Natural killer cell (primary cell): Measurements from ENCODE around the gene PSPN. TPM values are rescaled to one million over a fixed set of nuclear protein-coding genes. Genes with fewer than 3 reads are reported as not detected.

ENCODE experiments used
- ATAC-seq, 3 donors: fragments of 150-1000 bp in 2 of 3; fragments of 200-7000 bp in 1 of 3; cut with Tn5 transposase; 1 replicate in 1 of 3; 2 replicates in 2 of 3; pipeline ENCODE4 v1.10.0; 2021; ENCODE audit warnings: mild to moderate bottlenecking in 2 of 3, moderate library complexity in 2 of 3
- DNase-seq, 2 donors: peaks; one replicate each; pipeline versions ENCODE4 v3.0.0 to v3.0.0-alpha.2; 2013 to 2021; ENCODE audit warnings: mixed read lengths in 1 of 2
- H3K27ac ChIP-seq: one replicate; pipeline ENCODE4 v1.5.1; 2013; ENCODE audit warnings: mild to moderate bottlenecking, low read length
- H3K27me3 ChIP-seq: one replicate; pipeline ENCODE4 v1.6.1; 2013; ENCODE audit warnings: low read length; ENCODE audit not compliant: control insufficient read depth, insufficient read depth
- H3K36me3 ChIP-seq: one replicate; pipeline ENCODE4 v1.6.1; 2013; ENCODE audit warnings: low read length; ENCODE audit not compliant: control insufficient read depth, insufficient read depth
- H3K4me1 ChIP-seq: one replicate; pipeline ENCODE4 v1.6.1; 2013; ENCODE audit warnings: low read length; ENCODE audit not compliant: control insufficient read depth, insufficient read depth
- H3K4me3 ChIP-seq: one replicate; pipeline ENCODE4 v1.5.1; 2013; ENCODE audit warnings: low read length
- H3K9me3 ChIP-seq: one replicate; pipeline ENCODE4 v1.6.1; 2013; ENCODE audit warnings: low read length; ENCODE audit not compliant: control insufficient read depth, insufficient read depth
- H3K27ac Mint-ChIP-seq, 2 donors: one replicate each; pipeline ENCODE4 v1.8.0; 2022; ENCODE audit warnings: mild to moderate bottlenecking in 2 of 2, mixed read lengths in 2 of 2, moderate library complexity in 1 of 2
- H3K27me3 Mint-ChIP-seq, 2 donors: one replicate each; pipeline ENCODE4 v1.8.0; 2022; ENCODE audit warnings: low read depth in 2 of 2, mixed read lengths in 2 of 2
- H3K36me3 Mint-ChIP-seq: one replicate; pipeline ENCODE4 v1.8.0; 2022; ENCODE audit warnings: mixed read lengths
- H3K4me1 Mint-ChIP-seq, 2 donors: one replicate each; pipeline ENCODE4 v1.8.0; 2022; ENCODE audit warnings: mixed read lengths in 2 of 2
- H3K4me3 Mint-ChIP-seq: one replicate; pipeline ENCODE4 v1.8.0; 2022; ENCODE audit warnings: mild to moderate bottlenecking, moderate library complexity, mixed read lengths
- H3K9me3 Mint-ChIP-seq, 2 donors: one replicate each; pipeline ENCODE4 v1.8.0; 2022; ENCODE audit warnings: mixed read lengths in 2 of 2
- WGBS: methylation state at CpG from one replicate; pipeline ENCODE4 v1.1.7; 2013; ENCODE audit warnings: missing lambda C conversion rate; ENCODE audit not compliant: insufficient coverage; 5-methylcytosine and 5-hydroxymethylcytosine counted together
- intact Hi-C: fragments of 100-400 bp; cut with micrococcal nuclease; formaldehyde crosslinking; loops from one replicate; pipeline ENCODE4 v1.14.2; 2022
- total RNA-seq, 4 donors: library from RNA; stranded (reverse); fragments of 120-200 nt in 1 of 4; gene quantifications; one replicate each; pipeline versions ENCODE4 v1.2.3 to v1.2.4, GENCODE V29; 2013 to 2022
- TF ChIP-seq, protein P1 (sequence below): fragments of 200-600 bp; IDR thresholded peaks from one replicate; pipeline ENCODE4 v1.8.0; 2022; ENCODE audit warnings: antibody characterized with exemption

Gene PSPN
- total RNA-seq, 3 donors from 2014 or later (not counting 1 experiment from before 2014, with no cell fraction given) = 0.82 to 1.1 (median 1.0) TPM

DNA sequence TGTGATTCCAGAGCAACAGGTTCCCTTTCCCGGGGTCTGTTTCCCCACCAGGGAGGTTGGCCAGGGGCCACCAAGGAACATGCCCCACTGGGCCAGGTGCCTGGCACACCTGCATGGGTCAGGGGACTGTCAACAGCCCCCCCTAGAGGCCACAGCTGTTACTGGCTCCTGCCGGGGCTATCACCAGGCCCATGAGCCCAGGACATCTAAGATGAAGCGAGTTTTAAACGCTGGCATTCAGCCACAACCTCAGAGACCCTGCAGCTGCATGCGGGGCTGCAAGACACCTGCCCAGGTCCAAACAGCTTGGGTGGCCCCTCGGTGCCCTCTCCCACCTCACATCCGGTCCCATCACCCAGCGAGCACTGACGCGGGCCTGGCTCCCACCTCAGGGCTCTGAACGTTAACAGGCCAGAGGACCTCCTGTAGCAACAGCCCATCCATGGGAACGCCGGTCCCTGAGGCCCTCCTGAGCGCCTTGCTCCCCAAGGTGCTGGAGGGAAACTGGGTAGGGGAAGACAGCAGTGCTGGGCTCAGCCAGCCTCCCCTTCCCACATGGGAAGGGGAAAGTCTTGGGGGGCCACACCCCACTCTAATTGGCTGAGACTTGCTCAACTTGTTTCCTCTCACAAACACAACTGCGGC lies 36.8 kb upstream of the PSPN start:
- H3K4me1 ChIP-seq = no peaks in the 10 kb centered on the region
- H3K36me3 ChIP-seq = peaks cover 33% of the 10 kb centered on the region
- H3K27ac ChIP-seq = no peak overlapping the region
- no peaks in the 10 kb centered on the region for H3K27me3 Mint-ChIP-seq
- 83% methylated on average over 14 of the region's 15 CpGs for WGBS
- intact Hi-C loops = no loop called here
- H3K36me3 Mint-ChIP-seq = no peaks in the 10 kb centered on the region
- no peaks in the 10 kb centered on the region for H3K27me3 ChIP-seq
- no peak overlapping the region for H3K27ac Mint-ChIP-seq
- TF ChIP-seq, protein P1, sequence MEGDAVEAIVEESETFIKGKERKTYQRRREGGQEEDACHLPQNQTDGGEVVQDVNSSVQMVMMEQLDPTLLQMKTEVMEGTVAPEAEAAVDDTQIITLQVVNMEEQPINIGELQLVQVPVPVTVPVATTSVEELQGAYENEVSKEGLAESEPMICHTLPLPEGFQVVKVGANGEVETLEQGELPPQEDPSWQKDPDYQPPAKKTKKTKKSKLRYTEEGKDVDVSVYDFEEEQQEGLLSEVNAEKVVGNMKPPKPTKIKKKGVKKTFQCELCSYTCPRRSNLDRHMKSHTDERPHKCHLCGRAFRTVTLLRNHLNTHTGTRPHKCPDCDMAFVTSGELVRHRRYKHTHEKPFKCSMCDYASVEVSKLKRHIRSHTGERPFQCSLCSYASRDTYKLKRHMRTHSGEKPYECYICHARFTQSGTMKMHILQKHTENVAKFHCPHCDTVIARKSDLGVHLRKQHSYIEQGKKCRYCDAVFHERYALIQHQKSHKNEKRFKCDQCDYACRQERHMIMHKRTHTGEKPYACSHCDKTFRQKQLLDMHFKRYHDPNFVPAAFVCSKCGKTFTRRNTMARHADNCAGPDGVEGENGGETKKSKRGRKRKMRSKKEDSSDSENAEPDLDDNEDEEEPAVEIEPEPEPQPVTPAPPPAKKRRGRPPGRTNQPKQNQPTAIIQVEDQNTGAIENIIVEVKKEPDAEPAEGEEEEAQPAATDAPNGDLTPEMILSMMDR = peak; percentile 40
- no peak overlapping the region for H3K4me3 Mint-ChIP-seq
- DNase-seq (peak in 1 of 2 donors; percentile 72), ATAC-seq (peak; percentile 45 to 70 (median 61))
- no peaks in the 10 kb centered on the region for H3K9me3 Mint-ChIP-seq
- H3K4me1 Mint-ChIP-seq = no peaks in the 10 kb centered on the region
- H3K4me3 ChIP-seq = no peak overlapping the region
- no peaks in the 10 kb centered on the region for H3K9me3 ChIP-seq

DNA sequence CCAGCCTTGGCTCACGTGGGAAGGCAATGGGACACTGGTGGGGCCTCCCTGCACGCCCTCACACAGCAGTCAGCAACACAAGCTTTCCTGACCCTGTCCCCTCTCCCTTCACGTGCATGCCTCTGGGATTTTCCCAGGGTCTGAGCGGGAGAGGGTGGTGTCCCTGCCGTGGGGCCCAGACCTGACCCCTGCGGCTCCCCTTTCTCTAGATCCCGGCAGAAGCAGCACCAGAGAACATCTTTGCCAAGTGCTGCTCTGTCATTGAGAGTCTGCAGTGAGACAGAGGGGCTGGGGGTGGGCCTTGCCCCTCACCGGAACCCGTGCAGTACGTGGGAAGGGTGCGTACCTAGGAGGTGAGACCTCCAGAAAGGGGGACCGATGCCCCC lies 36.3 kb upstream of the PSPN start:
- ATAC-seq (no peak), DNase-seq (no peak)
- Mint-ChIP-seq H3K4me1 (no peaks in the 10 kb centered on the region), H3K4me3 (no peak overlapping the region), H3K36me3 (no peaks in the 10 kb centered on the region), H3K27ac (no peak overlapping the region), H3K27me3 (no peaks in the 10 kb centered on the region), H3K9me3 (no peaks in the 10 kb centered on the region)
- H3K27me3 ChIP-seq = no peaks in the 10 kb centered on the region
- TF ChIP-seq, protein P1 = no peak
- H3K4me1 ChIP-seq = no peaks in the 10 kb centered on the region
- intact Hi-C loops = no loop called here
- H3K27ac ChIP-seq = no peak overlapping the region
- 94% methylated on average over 12 of the region's 12 CpGs for WGBS
- no peak overlapping the region for H3K4me3 ChIP-seq
- no peaks in the 10 kb centered on the region for H3K9me3 ChIP-seq
- H3K36me3 ChIP-seq = peaks cover 28% of the 10 kb centered on the region

DNA sequence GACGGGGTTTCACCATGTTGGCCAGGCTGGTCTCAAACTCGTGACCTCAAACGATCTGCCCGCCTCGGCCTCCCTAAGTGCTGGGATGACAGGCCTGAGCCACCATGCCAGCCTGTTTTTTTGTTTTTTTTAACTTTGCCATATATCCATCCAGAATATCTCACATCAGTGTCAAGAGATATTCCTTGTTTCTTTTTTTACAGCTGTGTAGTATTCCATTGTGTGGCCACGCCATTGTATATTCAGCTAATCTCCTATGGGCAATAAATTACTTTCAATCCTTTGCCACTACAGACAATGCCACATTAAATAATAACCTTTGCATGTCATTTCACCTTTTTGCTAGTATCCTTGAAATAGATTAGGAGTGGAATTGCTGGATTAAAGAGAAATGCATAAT lies 33.6 kb upstream of the PSPN start:
- Mint-ChIP-seq H3K9me3 (no peaks in the 10 kb centered on the region), H3K4me1 (no peaks in the 10 kb centered on the region), H3K27me3 (no peaks in the 10 kb centered on the region), H3K4me3 (no peak overlapping the region), H3K36me3 (no peaks in the 10 kb centered on the region), H3K27ac (no peak overlapping the region)
- TF ChIP-seq, protein P1 = no peak
- Histone ChIP-seq H3K9me3 (no peaks in the 10 kb centered on the region), H3K4me1 (no peaks in the 10 kb centered on the region), H3K27ac (no peak overlapping the region), H3K36me3 (peaks cover 4% of the 10 kb centered on the region), H3K4me3 (no peak overlapping the region), H3K27me3 (no peaks in the 10 kb centered on the region)
- DNase-seq (no peak), ATAC-seq (no peak)
- intact Hi-C loops = no loop called here
- WGBS = 99% methylated on average over 6 of the region's 6 CpGs

DNA sequence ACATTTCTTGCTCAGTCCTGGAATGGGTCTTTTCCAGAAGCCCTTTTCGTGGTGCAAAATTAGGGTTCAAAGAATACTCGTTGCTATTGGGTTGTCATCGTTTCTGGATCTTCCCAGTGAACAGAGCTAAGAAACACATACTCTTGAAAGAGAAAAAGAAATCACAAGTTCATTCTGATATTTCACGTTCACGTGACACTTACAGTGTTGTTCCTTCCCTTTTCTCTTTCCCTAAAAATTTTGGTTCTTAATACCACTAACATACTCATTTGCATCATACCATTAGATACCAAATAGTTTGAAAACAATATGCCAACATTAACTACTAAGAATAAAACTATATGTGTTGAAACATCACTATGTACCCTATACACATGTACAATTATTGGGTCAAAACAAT lies 30.7 kb upstream of the PSPN start:
- H3K36me3 ChIP-seq = no peaks in the 10 kb centered on the region
- no peak for DNase-seq
- WGBS = 64% methylated on average over 5 of the region's 5 CpGs
- Mint-ChIP-seq H3K9me3 (no peaks in the 10 kb centered on the region), H3K27ac (no peak overlapping the region), H3K4me3 (no peak overlapping the region), H3K27me3 (no peaks in the 10 kb centered on the region), H3K4me1 (no peaks in the 10 kb centered on the region), H3K36me3 (no peaks in the 10 kb centered on the region)
- TF ChIP-seq, protein P1 = no peak
- no peak for ATAC-seq
- intact Hi-C loops = no loop called here
- no peaks in the 10 kb centered on the region for H3K27me3 ChIP-seq
- no peaks in the 10 kb centered on the region for H3K9me3 ChIP-seq
- H3K4me1 ChIP-seq = no peaks in the 10 kb centered on the region
- H3K4me3 ChIP-seq = no peak overlapping the region
- H3K27ac ChIP-seq = no peak overlapping the region
